OCI-LY1 (cell line): ENCODE measurements around the gene CRACR2B.

Experiments
- CTCF ChIP-seq: fragments of 200-600 bp; sonication (generic), shearing (Covaris generic); IDR thresholded peaks from 2 replicates; pipeline ENCODE4 v1.5.1; 2017; ENCODE audit warnings: mild to moderate bottlenecking, antibody characterized with exemption, low read length, moderate library complexity, mixed read lengths
- EZH2 ChIP-seq: fragments of 200-600 bp; sonication (generic), shearing (Covaris generic); IDR thresholded peaks from 2 replicates; pipeline ENCODE4 v1.8.0; 2017; ENCODE audit warnings: borderline replicate concordance, mixed run types, mild to moderate bottlenecking, antibody characterized with exemption, low read length, moderate library complexity, mixed read lengths

- no peak for TF ChIP-seq CTCF
- no peak for TF ChIP-seq EZH2
Observed at GRCh38 chr11:831961-832528, 4.3 kb downstream of the CRACR2B start.
